Mesenchymal stem cell (in vitro differentiated cells and primary cell): ENCODE data around the gene SPATA2L.

Source experiments
- DNase-seq: peaks from one replicate; pipeline ENCODE4 v3.0.0-alpha.2; 2013
- H2AFZ ChIP-seq: one replicate; pipeline ENCODE4 v1.6.1; 2013; ENCODE audit warnings: low read depth, mild to moderate bottlenecking, control low read depth, inconsistent platforms, low read length, moderate library complexity
- H2AK5ac ChIP-seq: 2 replicates; pipeline ENCODE4 v1.6.1; 2013; ENCODE audit warnings: low read length, moderate library complexity, mild to moderate bottlenecking, inconsistent platforms; ENCODE audit not compliant: severe bottlenecking
- H2BK120ac ChIP-seq: one replicate; pipeline ENCODE4 v1.6.1; 2013; ENCODE audit warnings: low read depth, mild to moderate bottlenecking, inconsistent platforms, low read length, moderate library complexity
- H2BK12ac ChIP-seq, 2 experiments: one replicate each; pipeline ENCODE4 v1.6.1; 2013; ENCODE audit warnings: inconsistent platforms in 2 of 2, low read length in 2 of 2, mild to moderate bottlenecking in 2 of 2, moderate library complexity in 2 of 2, control low read depth in 1 of 2
- H2BK15ac ChIP-seq: one replicate; pipeline ENCODE4 v1.6.1; 2013; ENCODE audit warnings: mild to moderate bottlenecking, low read depth, inconsistent platforms; ENCODE audit not compliant: poor library complexity, severe bottlenecking
- H2BK5ac ChIP-seq: 2 replicates; pipeline ENCODE4 v1.6.1; 2013; ENCODE audit warnings: low read depth, mild to moderate bottlenecking, low read length, control low read depth, inconsistent platforms; ENCODE audit not compliant: poor library complexity, severe bottlenecking
- H3K14ac ChIP-seq, 2 experiments: one replicate each; pipeline ENCODE4 v1.6.1; 2013; ENCODE audit warnings: inconsistent platforms in 2 of 2, low read length in 2 of 2, control low read depth in 1 of 2, mild to moderate bottlenecking in 1 of 2, moderate library complexity in 1 of 2
- H3K18ac ChIP-seq, 2 experiments: one replicate each; pipeline ENCODE4 v1.6.1; 2013; ENCODE audit warnings: inconsistent platforms in 2 of 2, low read length in 2 of 2, control low read depth in 1 of 2, low read depth in 1 of 2, mild to moderate bottlenecking in 1 of 2
- H3K23ac ChIP-seq, 2 experiments: one replicate each; pipeline ENCODE4 v1.6.1; 2013; ENCODE audit warnings: inconsistent platforms in 2 of 2, low read length in 2 of 2, mild to moderate bottlenecking in 2 of 2, moderate library complexity in 2 of 2, control low read depth in 1 of 2
- H3K27ac ChIP-seq: 2 replicates; pipeline ENCODE4 v1.5.1; 2013; ENCODE audit warnings: mild to moderate bottlenecking, moderate library complexity, low read length, control low read depth, inconsistent platforms; ENCODE audit not compliant: poor library complexity, severe bottlenecking
- H3K27me3 ChIP-seq, 2 experiments: 2 replicates each; pipeline versions ENCODE4 v1.6.1 to v1.7.0; 2013; ENCODE audit warnings: low read length in 2 of 2, mild to moderate bottlenecking in 2 of 2, moderate library complexity in 2 of 2, control low read depth in 1 of 2, inconsistent platforms in 1 of 2; ENCODE audit not compliant: control insufficient read depth in 1 of 2, insufficient read depth in 1 of 2
- H3K36me3 ChIP-seq, 2 experiments: 2 replicates each; pipeline versions ENCODE4 v1.6.1 to v1.7.0; 2013; ENCODE audit warnings: low read length in 2 of 2, control low read depth in 1 of 2, inconsistent platforms in 1 of 2, low read depth in 1 of 2, mild to moderate bottlenecking in 1 of 2; ENCODE audit not compliant: insufficient read depth in 2 of 2, control insufficient read depth in 1 of 2
- H3K4ac ChIP-seq, 2 experiments: one replicate each; pipeline ENCODE4 v1.6.1; 2013; ENCODE audit warnings: inconsistent platforms in 2 of 2, low read length in 2 of 2, mild to moderate bottlenecking in 2 of 2, moderate library complexity in 2 of 2, control low read depth in 1 of 2, low read depth in 1 of 2
- H3K4me1 ChIP-seq: 2 replicates; pipeline ENCODE4 v1.6.1; 2013; ENCODE audit warnings: low read depth, low read length, control low read depth; ENCODE audit not compliant: control insufficient read depth, insufficient read depth
- H3K4me2 ChIP-seq: 2 replicates; pipeline ENCODE4 v1.6.1; 2013; ENCODE audit warnings: low read length, mild to moderate bottlenecking, inconsistent platforms; ENCODE audit not compliant: poor library complexity, severe bottlenecking
- H3K4me3 ChIP-seq, 2 experiments: 2 replicates each; pipeline versions ENCODE4 v1.5.1 to v1.7.0; 2013; ENCODE audit warnings: low read length in 2 of 2, mild to moderate bottlenecking in 2 of 2, control low read depth in 1 of 2, low read depth in 1 of 2; ENCODE audit not compliant: insufficient read depth in 1 of 2
- H3K79me1 ChIP-seq: replicated peaks from 2 replicates; pipeline ENCODE4 v1.6.1; 2013; ENCODE audit warnings: mild to moderate bottlenecking, control low read depth, low read length, inconsistent platforms; ENCODE audit not compliant: poor library complexity, severe bottlenecking
- H3K9ac ChIP-seq: 2 replicates; pipeline ENCODE4 v1.7.0; 2013; ENCODE audit warnings: mild to moderate bottlenecking, low read length, moderate library complexity
- H3K9me3 ChIP-seq: 2 replicates; pipeline ENCODE4 v1.7.0; 2013; ENCODE audit warnings: mild to moderate bottlenecking, low read length; ENCODE audit not compliant: control insufficient read depth
- H4K8ac ChIP-seq: one replicate; pipeline ENCODE4 v1.6.1; 2013; ENCODE audit warnings: inconsistent platforms, mild to moderate bottlenecking, low read length, moderate library complexity
- H4K91ac ChIP-seq: one replicate; pipeline ENCODE4 v1.6.1; 2013; ENCODE audit warnings: mild to moderate bottlenecking, low read length, inconsistent platforms
- WGBS: methylation state at CpG from one replicate; pipeline ENCODE4 v1.1.7; 2013; ENCODE audit warnings: mixed read lengths; 5-methylcytosine and 5-hydroxymethylcytosine counted together

The SPATA2L gene

DNA sequence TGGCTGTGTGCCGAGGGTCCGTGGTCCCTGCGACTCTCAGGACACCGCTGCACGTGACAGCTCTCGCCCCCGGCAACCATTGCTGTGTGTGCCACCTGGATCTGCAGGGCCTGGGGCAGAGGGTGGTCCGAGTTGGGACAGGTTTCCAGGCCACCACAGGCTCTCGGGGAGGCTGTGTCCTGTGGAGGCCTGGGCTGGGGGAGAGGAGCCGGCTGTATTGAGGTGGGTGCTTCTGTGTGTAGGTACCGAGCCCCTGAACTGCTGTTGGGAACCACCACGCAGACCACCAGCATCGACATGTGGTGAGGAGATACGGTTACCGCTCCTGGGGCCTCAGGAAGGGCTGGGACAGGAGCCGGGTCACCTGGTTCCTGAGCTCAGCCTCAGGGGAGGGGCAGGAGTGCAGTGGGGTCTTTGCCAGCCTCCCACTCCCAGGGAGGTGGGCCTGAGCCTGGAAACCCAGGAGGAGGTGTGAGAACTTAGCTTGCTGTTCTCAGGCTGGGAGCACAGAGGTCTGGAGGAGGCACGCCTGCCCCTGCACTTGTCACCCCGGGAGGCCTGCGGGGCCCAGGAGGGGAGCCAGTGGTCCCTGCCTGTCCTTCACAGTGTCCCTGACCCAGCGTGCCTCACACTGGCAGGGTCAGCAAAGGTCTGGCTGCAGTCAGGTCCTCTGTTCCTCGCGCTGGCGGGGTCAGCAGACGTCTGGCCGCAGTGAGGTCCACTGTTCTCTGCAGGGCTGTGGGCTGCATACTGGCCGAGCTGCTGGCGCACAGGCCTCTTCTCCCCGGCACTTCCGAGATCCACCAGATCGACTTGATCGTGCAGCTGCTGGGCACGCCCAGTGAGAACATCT lies 7.3 kb downstream of the SPATA2L start:
- Histone ChIP-seq H3K4me2 (no peak overlapping the region), H3K4ac (no peak overlapping the region), H2BK15ac (no peak overlapping the region), H3K4me3 (no peak overlapping the region), H3K79me1 (peaks cover 38% of the 10 kb centered on the region), H2AFZ (no peak overlapping the region), H2BK5ac (no peak overlapping the region), H3K27me3 (no peaks in the 10 kb centered on the region), H3K9me3 (no peaks in the 10 kb centered on the region), H3K18ac (no peak overlapping the region), H2BK12ac (no peak overlapping the region), H3K27ac (no peak overlapping the region), H2BK120ac (no peak overlapping the region), H3K14ac (no peak overlapping the region), H3K36me3 (peaks cover 54 to 86% of the 10 kb centered on the region in 2 experiments), H4K91ac (no peak overlapping the region), H3K9ac (no peak overlapping the region), H2AK5ac (no peak overlapping the region), H3K4me1 (peaks cover 26% of the 10 kb centered on the region), H4K8ac (no peak overlapping the region), H3K23ac (no peak overlapping the region)
- DNase-seq: no peak
- WGBS: 92% methylated on average over 32 of the region's 32 CpGs

DNA sequence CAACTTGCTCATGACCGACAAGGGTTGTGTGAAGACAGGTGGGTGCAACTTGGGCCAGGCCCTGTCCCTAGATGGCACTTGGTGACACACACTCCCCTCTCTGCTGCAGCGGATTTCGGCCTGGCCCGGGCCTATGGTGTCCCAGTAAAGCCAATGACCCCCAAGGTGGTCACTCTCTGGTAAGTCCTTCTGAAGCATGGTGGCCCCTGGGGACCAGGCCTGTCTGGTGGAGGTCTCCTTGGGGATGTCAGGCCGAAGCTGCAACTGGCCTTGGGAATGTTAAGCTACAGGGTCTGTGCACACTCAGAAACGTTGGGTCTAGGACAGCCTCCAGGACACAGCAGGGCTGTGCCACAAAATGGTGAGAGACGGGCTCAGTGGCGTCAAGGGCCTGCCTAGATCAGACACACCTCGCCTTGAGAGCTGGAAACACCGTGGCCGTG lies 8.2 kb downstream of the SPATA2L start:
- Histone ChIP-seq H3K14ac (no peak overlapping the region), H2BK12ac (no peak overlapping the region), H3K36me3 (peaks cover 59 to 89% of the 10 kb centered on the region in 2 experiments), H3K27ac (no peak overlapping the region), H2BK15ac (no peak overlapping the region), H3K9ac (no peak overlapping the region), H2AK5ac (no peak overlapping the region), H4K8ac (no peak overlapping the region), H3K18ac (no peak overlapping the region), H2BK120ac (no peak overlapping the region), H3K27me3 (no peaks in the 10 kb centered on the region), H2BK5ac (no peak overlapping the region), H3K79me1 (peaks cover 43% of the 10 kb centered on the region), H3K4me2 (no peak overlapping the region), H3K4me3 (no peak overlapping the region), H3K4me1 (peaks cover 29% of the 10 kb centered on the region), H4K91ac (no peak overlapping the region), H3K23ac (no peak overlapping the region), H3K4ac (no peak overlapping the region), H2AFZ (no peak overlapping the region), H3K9me3 (no peaks in the 10 kb centered on the region)
- DNase-seq: no peak
- 94% methylated on average over 11 of the region's 11 CpGs for WGBS

DNA sequence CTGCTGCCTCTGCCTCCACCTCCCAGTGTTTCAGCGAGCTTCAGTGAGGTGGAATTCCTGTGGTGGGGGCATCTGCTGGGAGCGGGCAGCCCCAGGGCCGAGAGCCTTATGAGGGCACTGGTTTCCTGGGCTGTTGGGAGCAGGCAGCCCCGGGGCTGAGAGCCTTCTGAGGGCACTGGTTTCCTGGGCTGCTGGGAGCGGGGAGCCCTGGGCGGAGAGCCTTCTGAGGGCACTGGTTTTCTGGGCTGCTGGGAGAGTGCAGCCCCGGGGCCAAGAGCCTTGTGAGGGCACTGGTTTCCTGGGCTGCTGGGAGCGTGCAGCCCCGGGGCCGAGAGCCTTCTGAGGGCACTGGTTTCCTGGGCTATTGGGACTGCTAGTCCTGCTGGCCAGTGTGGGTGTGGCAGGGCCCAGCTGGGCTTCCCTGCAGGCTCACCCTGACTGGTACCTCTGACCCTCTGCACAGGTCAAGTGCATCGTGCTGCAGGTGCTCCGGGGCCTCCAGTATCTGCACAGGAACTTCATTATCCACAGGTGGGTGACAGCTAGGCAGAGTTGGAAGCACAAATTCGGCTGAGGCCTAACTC lies 9.4 kb downstream of the SPATA2L start:
- no peak overlapping the region for H2AFZ ChIP-seq
- no peak overlapping the region for H3K23ac ChIP-seq
- H3K4me2 ChIP-seq: no peak overlapping the region
- H3K14ac ChIP-seq: no peak overlapping the region
- no peak overlapping the region for H2AK5ac ChIP-seq
- no peak overlapping the region for H4K8ac ChIP-seq
- no peak for DNase-seq
- no peak overlapping the region for H3K4me3 ChIP-seq
- H3K9me3 ChIP-seq: no peaks in the 10 kb centered on the region
- no peak overlapping the region for H2BK15ac ChIP-seq
- no peak overlapping the region for H3K27ac ChIP-seq
- H3K36me3 ChIP-seq: peaks cover 57 to 77% of the 10 kb centered on the region in 2 experiments
- peaks cover 40% of the 10 kb centered on the region for H3K79me1 ChIP-seq
- H2BK120ac ChIP-seq: no peak overlapping the region
- no peak overlapping the region for H4K91ac ChIP-seq
- peaks cover 29% of the 10 kb centered on the region for H3K4me1 ChIP-seq
- no peak overlapping the region for H3K4ac ChIP-seq
- no peak overlapping the region for H3K18ac ChIP-seq
- H3K9ac ChIP-seq: no peak overlapping the region
- H2BK12ac ChIP-seq: no peak overlapping the region
- H2BK5ac ChIP-seq: no peak overlapping the region
- no peaks in the 10 kb centered on the region for H3K27me3 ChIP-seq
- WGBS: 97% methylated on average over 13 of the region's 13 CpGs

- H3K18ac ChIP-seq: no peak overlapping the region
- WGBS: 96% methylated on average over 18 of the region's 21 CpGs
- no peaks in the 10 kb centered on the region for H3K9me3 ChIP-seq
- H3K27ac ChIP-seq: no peak overlapping the region
- H3K4me1 ChIP-seq: peaks cover 25% of the 10 kb centered on the region
- H2AK5ac ChIP-seq: no peak overlapping the region
- DNase-seq: no peak
- H3K36me3 ChIP-seq: peaks cover 57 to 70% of the 10 kb centered on the region in 2 experiments
- H4K8ac ChIP-seq: no peak overlapping the region
- H3K4me2 ChIP-seq: no peak overlapping the region
- no peak overlapping the region for H3K9ac ChIP-seq
- no peak overlapping the region for H3K23ac ChIP-seq
- H3K27me3 ChIP-seq: no peaks in the 10 kb centered on the region
- H2AFZ ChIP-seq: no peak overlapping the region
- no peak overlapping the region for H2BK120ac ChIP-seq
- H3K4ac ChIP-seq: no peak overlapping the region
- no peak overlapping the region for H4K91ac ChIP-seq
- H3K4me3 ChIP-seq: no peak overlapping the region
- no peak overlapping the region for H2BK5ac ChIP-seq
- no peak overlapping the region for H2BK12ac ChIP-seq
- no peak overlapping the region for H3K14ac ChIP-seq
- H2BK15ac ChIP-seq: no peak overlapping the region
- H3K79me1 ChIP-seq: peaks cover 34% of the 10 kb centered on the region
Observed at GRCh38 chr16:89691231-89691985, 10.1 kb downstream of the SPATA2L start.
